MG63 (cell line): ENCODE data around the gene SNX21. TPM values are rescaled to one million over a fixed set of nuclear protein-coding genes. Genes with fewer than 3 reads are reported as not detected.
A peak's percentile ranks its signal among the peaks of the same experiment; 100 is the strongest.
"Not testable (repeated sequence)": the region's sequence is repeated elsewhere in the genome, so short reads cannot be mapped to it uniquely, and the experiment has no call there.

Source experiments
- DNase-seq: peaks from one replicate; pipeline ENCODE4 v3.0.0-alpha.2; 2020
- H3K27me3 ChIP-seq: fragments of 250-450 bp; sonication (Bioruptor Pico); 2 replicates; pipeline ENCODE4 v1.5.1; 2020; ENCODE audit warnings: mild to moderate bottlenecking, moderate library complexity
- H3K36me3 ChIP-seq: fragments of 250-450 bp; sonication (Bioruptor Pico); 2 replicates; pipeline ENCODE4 v1.5.1; 2020; ENCODE audit warnings: mild to moderate bottlenecking, moderate library complexity
- H3K4me3 ChIP-seq: fragments of 250-450 bp; sonication (Bioruptor Pico); 2 replicates; pipeline ENCODE4 v1.5.1; 2020; ENCODE audit warnings: mild to moderate bottlenecking, moderate library complexity
- H3K9me3 ChIP-seq: fragments of 250-450 bp; sonication (Bioruptor Pico); 2 replicates; pipeline ENCODE4 v1.5.1; 2020; ENCODE audit warnings: mild to moderate bottlenecking, moderate library complexity
- total RNA-seq: library from RNA; depleted of rRNA; stranded (reverse); fragments of >200 nt; shearing (Covaris generic); gene quantifications from 2 replicates; pipeline ENCODE4 v1.2.3, GENCODE V29; 2014; ENCODE audit warnings: low replicate concordance

SNX21 gene
- total RNA-seq, 1 experiment from 2014 or later: 74.9 TPM

DNA sequence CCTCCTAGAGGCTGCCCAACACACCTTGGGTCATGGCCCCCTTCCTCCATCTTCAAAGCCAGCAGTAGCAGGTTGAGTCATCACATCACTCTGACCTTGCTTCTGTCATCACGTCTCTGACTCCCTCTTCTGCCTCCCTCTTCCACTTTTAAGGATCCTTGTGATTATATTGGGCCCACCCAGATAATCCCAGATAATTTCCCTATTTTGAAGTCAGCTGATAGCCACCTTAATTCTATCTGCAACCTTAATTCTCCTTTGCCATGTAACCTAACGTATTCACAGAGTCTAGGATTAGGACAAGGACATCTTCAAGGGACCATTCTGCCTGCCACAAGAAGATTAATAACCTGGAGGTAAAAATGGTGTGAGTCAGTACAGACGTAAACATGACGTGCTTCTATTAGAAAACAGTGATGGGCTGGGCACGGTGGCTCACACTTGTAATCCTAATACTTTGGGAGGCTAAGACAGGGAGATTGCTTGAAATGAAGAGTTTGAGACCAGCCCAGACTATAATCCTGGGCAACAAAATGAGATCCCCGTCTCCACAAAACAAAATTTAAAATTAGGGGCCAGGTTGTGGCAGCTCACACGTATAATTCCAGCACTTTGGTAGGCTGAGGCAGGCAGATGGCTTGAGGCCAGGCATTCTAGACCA, 27.1 kb downstream of the SNX21 start:
- H3K27me3 ChIP-seq: no peaks in the 10 kb centered on the region
- no peak overlapping the region for H3K4me3 ChIP-seq
- DNase-seq: no peak
- no peaks in the 10 kb centered on the region for H3K36me3 ChIP-seq
- no peaks in the 10 kb centered on the region for H3K9me3 ChIP-seq

DNA sequence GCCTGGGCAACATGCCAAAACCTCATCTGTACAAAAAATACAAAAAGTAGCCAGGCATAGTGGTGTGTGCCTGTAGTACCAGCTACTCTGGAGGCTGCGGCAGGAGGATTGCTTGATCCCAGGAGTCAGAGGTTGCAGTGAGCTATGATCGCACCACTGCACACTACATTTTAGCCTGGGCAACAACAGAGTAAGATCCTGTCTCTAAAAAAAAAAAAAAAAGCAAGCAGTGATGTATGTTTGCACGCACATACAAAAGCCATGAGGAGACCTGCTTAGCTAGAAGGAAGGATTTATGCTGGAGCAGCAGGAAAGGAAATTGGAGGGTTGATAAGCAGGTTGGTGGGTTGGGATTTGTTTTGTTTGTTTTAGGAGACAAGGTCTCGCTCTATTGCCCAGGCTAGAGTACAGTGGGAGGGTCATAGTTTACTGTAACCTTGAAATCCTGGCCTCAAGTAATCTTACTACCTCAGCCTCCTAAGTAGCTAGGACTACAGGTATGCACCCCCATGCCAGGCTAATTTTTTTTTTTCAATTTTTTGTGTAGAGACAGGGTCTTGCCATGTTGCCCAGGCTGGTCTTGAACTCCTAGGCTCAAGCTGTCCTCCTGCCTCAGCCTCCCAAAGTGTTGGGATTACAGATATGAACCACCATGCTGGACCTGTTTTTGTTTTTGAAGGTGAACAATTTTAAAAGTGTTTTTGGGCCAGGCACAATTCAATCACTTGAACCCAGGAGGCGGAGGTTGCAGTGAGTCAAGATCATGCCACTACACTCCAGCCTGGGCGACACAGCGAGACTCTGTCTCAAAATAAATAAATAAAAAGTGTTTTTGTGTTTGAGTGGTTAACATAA, 27.8 kb downstream of the SNX21 start:
- no peak overlapping the region for H3K4me3 ChIP-seq
- H3K9me3 ChIP-seq: no peaks in the 10 kb centered on the region
- no peak for DNase-seq
- no peaks in the 10 kb centered on the region for H3K36me3 ChIP-seq
- no peaks in the 10 kb centered on the region for H3K27me3 ChIP-seq

DNA sequence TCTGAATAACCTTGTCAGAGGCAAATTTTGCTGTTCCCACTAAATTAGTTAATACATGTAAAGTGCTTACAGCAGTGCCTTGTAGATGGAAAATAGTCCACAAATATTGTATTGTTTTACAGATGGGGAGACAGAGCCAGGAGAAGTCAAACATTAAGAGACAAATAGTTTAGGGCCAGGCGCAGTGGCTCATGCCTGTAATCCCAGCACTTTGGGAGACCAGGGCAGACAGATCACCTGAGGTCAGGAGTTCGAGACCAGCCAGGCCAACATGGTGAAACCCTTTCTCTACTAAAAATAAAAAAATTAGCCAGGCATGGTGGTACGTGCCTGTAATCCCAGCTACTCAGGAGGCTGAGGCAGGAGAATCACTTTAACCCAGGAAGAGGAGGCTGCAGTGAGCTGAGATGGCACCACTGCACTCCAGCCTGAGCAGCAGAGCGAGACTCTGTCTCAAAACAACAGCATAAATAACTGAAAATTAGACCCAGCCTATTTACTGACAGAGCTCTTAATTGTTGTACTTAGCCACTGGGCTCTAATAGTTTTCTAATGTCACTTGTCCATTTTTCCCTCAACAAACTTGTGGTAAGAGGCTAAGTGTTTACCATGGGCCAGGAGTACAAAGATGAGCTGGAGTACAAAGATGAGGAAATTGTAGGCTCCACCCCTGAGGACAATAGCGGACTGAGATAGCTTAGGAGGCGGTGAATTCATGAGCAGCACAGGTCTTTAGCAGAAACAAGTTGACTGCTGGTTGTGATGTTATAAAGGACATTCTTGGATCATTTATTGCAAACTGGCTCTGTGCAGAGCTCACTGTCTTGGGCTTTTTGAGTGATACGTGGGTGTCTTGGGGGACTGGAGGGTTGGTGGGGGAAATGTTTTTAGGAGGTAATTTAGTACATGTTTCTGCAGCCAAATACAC, 30.2 kb downstream of the SNX21 start:
- H3K4me3 ChIP-seq: no peak overlapping the region

DNA sequence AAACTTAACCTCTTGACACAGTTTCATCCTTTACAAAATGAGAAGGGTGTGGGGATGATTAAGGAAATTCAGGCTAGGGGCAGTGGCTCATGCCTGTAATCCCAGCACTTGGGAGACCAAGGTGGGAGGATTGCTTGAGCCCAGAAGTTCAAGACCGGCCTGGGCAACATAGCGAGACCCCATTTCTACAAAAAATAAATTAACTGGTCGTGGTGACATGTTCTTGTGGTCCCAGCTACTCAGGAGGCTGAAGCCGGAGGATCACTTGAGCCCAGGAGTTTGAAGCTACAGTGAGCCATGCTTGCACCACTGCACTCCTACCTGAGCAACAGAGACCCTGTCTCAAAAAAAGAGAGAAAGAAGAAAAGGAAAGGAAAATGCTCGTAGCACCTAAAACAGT, 32.9 kb downstream of the SNX21 start:
- H3K27me3 ChIP-seq: no peaks in the 10 kb centered on the region
- H3K4me3 ChIP-seq: no peak overlapping the region
- no peaks in the 10 kb centered on the region for H3K9me3 ChIP-seq
- no peak for DNase-seq
- no peaks in the 10 kb centered on the region for H3K36me3 ChIP-seq

More for the DNA sequence above, 30.2 kb downstream of the SNX21 start:
- DNase-seq: no peak
- no peaks in the 10 kb centered on the region for H3K27me3 ChIP-seq
- no peaks in the 10 kb centered on the region for H3K9me3 ChIP-seq
- no peaks in the 10 kb centered on the region for H3K36me3 ChIP-seq

DNA sequence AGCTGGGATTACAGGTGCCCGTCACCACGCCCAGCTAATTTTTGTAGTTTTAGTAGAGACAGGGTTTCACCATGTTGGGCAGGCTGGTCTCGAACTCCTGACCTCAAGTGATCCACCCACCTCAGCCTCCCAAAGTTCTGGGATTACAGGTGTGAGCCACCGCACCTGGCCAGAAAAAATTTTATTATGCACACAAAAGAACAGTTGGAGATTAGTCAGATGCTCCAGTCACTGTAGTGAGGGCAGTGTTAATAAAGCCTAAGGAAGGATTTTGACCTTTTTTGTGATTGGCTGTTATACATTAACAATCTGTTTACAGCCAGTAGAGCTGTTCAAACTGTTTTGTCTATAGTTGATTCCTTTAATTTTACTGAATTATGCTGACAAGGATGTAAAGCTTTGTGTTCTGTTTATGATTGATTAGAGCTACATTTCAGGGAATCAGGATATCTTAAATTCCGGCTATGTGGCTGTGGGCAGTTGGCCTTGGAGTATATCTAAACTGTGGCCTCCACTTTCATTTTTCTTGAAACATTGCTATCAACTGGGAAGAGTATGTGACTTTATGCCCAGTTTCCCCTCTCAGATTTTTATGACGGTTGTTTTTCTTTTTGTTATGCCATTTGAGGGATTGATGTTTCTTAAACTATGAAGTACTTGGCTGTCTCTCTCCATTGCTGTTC, 33.7 kb downstream of the SNX21 start:
- H3K27me3 ChIP-seq: no peaks in the 10 kb centered on the region
- H3K4me3 ChIP-seq: no peak overlapping the region
- no peak for DNase-seq
- H3K36me3 ChIP-seq: no peaks in the 10 kb centered on the region
- H3K9me3 ChIP-seq: no peaks in the 10 kb centered on the region

DNA sequence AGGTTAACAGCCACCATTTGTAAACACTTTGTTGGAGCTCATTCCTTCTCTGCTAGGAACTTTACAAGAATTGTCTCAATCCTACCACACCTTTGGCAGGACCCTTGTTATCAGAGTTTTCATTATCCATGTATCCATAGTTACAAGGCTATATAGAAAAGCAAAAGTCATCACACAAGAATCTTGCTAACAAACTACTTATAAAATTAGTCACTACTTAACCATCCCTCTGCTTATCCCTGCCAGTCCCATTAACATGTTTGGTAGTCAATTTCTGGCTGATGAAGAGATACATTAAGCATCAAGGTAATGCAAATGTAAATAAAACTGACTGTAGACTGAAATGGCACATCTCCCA, 34.2 kb downstream of the SNX21 start:
- H3K4me3 ChIP-seq: no peak overlapping the region
- no peaks in the 10 kb centered on the region for H3K27me3 ChIP-seq
- no peak for DNase-seq
- H3K9me3 ChIP-seq: no peaks in the 10 kb centered on the region
- H3K36me3 ChIP-seq: peaks cover 3% of the 10 kb centered on the region; the same call in 1 of the 2 replicates

DNA sequence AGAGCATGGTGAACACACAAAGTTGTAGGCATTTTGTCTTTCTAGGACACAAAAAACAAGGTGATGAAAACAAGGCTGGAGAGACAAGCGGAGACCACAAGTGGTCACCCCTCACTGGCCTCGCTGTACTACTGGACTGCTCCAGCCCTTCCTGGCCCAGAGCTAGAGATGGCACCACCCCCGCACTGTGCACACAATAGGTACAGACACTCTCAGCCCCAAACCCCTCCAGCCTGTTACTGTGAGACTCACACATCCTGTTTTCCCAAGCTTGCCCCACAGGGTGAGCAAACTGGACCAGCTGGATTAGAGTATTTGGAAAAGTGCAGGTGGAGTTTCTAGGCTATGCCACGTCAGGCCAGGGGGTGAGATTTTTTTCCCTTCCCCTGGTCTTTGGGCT, 39.0 kb downstream of the SNX21 start:
- DNase-seq: no peak
- no peaks in the 10 kb centered on the region for H3K9me3 ChIP-seq
- H3K27me3 ChIP-seq: no peaks in the 10 kb centered on the region
- no peak overlapping the region for H3K4me3 ChIP-seq
- H3K36me3 ChIP-seq: peaks cover 18% of the 10 kb centered on the region

DNA sequence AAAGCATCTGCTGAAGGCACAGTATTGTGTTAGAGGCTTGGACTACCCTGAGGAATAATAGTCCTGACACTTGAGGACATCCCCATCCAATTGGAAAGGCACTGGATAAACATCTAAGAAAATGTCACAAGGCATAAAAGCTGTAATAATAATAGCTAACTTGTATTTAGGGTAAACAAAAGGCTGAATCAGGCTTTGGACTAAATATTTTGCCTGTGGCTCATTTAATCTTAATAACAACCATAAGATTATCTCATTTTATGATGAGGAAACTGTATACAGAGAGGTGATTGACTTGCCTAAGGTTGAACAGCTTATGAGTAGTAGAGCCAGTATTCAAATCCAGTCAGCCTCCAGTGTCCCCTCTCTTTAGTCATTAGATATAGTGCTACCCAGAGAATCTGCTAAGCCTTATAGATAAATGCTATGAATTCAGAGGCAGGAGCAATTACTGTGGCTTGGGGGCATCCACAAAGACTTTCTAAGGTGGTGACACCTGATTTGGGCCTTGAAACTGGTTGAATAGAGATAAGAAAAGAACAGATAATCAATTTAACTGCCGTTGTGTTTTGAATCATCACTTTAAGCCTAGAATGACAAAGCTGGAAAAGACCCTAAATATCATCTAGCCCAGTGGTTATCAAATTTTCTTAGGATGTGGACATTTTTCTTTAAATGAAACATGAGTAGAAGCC, 40.0 kb downstream of the SNX21 start:
- no peak for DNase-seq
- Histone ChIP-seq H3K4me3 (no peak overlapping the region), H3K36me3 (peaks cover 21% of the 10 kb centered on the region), H3K27me3 (no peaks in the 10 kb centered on the region), H3K9me3 (no peaks in the 10 kb centered on the region)

DNA sequence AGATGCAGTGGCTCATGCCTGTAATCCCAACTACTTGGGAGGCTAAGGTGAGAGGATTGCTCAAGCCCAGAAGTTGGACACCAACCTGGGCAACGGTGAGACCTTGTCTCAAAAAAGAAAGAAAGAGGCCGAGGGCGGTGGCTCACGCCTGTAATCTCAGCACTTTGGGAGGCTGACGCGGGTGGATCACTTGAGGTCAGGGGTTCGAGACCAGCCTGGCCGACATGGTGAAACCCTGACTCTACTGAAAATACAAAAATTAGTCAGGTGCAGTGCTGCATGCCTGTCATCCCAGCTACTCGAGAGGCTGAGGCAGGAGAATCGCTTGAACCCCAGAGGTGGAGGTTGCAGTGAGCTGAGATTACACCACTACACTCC, 40.5 kb downstream of the SNX21 start:
- not testable (repeated sequence) for H3K4me3 ChIP-seq, DNase-seq, H3K27me3 ChIP-seq, H3K9me3 ChIP-seq
- peaks cover 21% of the 10 kb centered on the region for H3K36me3 ChIP-seq

DNA sequence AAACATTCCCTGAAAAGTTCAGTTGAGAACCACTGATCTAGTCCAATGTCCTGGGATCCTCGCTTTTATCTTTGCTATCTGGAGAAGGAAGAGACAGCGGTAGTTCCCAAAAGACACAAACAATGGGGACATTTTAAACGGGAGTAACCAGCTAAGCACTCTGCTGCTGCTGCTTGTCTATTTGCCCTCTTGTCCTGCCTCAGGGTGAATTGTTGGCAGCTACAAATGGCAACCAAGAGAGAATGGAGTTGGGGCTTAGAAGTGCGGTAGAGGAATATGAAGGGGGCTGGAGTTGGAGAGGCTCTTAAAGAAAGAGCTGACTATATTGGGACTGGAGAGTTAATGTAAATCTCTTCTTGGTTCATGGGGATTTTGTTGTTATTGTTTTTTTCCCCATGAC, 41.0 kb downstream of the SNX21 start:
- no peaks in the 10 kb centered on the region for H3K9me3 ChIP-seq
- no peak overlapping the region for H3K4me3 ChIP-seq
- peaks cover 21% of the 10 kb centered on the region for H3K36me3 ChIP-seq
- DNase-seq: no peak
- no peaks in the 10 kb centered on the region for H3K27me3 ChIP-seq

DNA sequence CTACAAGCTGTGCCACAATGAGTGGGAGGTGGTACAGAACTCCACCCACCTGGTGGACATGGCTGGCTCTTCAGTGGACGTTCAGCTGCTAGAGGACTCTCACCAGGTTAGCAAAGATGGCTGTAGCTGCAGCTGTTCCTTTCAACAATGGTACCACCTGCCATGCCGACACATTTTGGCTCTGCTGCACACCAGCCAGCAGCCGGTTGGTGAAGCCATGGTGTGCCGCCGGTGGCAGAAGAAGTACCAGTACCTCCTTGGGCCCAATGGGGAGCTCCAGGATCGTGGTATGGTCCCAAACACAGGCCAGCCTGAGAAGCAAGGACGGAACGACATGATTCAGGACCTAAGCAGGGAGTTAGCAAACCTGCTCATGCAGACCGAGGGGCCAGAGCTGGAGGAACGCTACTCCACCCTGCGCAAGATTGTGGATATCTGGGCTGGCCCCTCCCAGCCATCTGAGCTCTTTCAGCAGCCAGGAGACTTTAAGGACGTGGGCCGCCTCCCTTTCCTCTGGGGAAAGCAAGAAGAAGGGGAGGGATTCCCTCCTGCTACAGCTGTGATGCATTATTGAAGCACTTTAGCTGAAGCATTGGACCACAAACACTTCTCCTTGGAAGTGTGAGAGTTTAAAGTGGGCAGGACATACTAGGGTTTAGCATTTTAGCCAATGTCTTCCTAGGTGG, 44.6 kb downstream of the SNX21 start:
- Histone ChIP-seq H3K36me3 (peaks cover 27% of the 10 kb centered on the region), H3K4me3 (no peak overlapping the region), H3K9me3 (no peaks in the 10 kb centered on the region), H3K27me3 (no peaks in the 10 kb centered on the region)
- no peak for DNase-seq

DNA sequence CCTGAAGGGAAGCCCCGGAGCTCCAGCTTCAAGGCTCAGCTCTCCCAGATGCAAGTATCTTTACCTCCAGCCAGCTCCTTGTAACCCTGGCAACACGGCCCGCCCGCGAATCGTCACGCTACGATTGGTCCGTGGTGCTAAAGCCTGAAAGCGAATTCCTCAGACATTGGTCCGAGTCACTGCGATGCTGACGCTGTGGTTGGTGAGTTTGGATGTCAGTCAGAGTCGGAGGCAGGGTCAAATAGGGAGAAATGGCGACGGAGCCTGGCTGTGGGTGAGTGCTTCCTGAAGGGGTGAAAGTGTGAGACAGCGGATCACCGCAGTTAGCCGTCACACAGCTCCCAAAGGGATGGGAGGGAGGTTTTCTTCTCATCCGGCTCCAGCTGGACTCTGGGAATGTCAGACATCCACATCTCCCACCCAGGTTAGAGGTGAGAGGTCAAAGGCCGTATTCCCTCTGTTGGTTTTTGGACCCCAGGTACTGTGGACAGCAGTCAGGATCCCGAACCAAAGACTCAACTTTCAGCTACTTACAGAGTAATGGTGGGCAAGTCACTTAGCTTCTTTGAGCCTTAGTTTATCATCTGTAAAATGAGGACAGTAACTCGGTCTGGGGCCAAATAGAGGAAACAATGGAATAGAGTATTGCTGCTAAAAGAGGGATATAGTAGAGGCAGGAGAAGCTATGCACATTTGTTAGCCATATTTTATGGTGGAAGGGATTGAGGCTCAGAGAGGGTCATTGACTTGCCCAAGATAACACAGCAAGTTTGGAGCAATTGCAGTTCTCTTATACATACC, 47.6 kb downstream of the SNX21 start, which contains the start of gene ZSWIM1:
Gene ZSWIM1, plus strand, starts transcription at position 240 of the 801 bp plus-strand sequence. CDS start 1,366 bp downstream, outside the sequence.
- peaks cover 37% of the 10 kb centered on the region for H3K36me3 ChIP-seq
- no peaks in the 10 kb centered on the region for H3K9me3 ChIP-seq
- no peaks in the 10 kb centered on the region for H3K27me3 ChIP-seq
- DNase-seq: peak; percentile 98
- peak within 1 kb of the TSS; percentile 79 for H3K4me3 ChIP-seq

DNA sequence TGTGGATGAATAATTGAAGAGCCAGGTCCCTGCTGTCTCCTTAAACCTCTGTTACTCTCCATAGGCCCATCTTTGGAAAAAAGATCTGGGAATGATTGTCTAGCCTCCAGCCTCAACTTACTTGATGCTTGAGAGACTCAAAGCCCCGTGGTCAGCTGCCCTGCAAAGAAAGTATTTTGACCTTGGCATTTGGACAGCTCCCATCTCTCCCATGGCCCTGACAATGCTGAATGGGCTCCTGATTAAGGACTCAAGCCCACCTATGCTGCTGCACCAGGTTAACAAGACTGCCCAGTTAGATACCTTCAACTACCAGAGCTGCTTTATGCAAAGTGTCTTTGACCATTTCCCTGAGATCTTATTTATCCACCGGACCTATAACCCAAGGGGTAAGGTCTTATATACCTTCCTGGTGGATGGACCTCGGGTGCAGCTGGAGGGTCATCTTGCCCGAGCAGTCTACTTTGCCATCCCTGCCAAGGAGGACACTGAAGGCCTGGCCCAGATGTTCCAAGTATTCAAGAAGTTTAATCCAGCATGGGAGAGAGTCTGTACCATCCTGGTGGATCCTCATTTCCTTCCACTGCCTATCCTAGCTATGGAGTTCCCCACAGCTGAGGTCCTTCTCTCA, 49.0 kb downstream of the SNX21 start:
- H3K4me3 ChIP-seq: no peak overlapping the region

DNA sequence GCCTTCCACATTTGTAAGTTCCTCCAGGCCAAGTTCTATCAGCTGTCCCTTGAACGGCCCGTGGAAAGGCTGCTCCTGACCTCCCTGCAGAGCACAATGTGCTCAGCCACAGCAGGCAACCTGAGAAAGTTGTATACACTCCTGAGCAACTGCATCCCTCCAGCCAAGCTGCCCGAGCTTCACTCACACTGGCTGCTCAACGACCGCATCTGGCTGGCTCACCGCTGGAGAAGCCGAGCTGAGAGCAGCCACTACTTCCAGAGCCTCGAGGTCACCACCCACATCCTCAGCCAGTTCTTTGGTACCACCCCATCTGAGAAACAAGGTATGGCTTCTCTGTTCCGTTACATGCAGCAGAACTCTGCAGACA, 49.5 kb downstream of the SNX21 start:
- Histone ChIP-seq H3K9me3 (no peaks in the 10 kb centered on the region), H3K4me3 (no peak overlapping the region), H3K36me3 (peaks cover 33% of the 10 kb centered on the region), H3K27me3 (no peaks in the 10 kb centered on the region)
- DNase-seq: no peak

More for the DNA sequence above, 49.0 kb downstream of the SNX21 start:
- H3K9me3 ChIP-seq: no peaks in the 10 kb centered on the region
- DNase-seq: no peak
- H3K36me3 ChIP-seq: peaks cover 36% of the 10 kb centered on the region
- H3K27me3 ChIP-seq: no peaks in the 10 kb centered on the region
